SK-N-MC (cell line): ENCODE results near the gene TTI1.

Source experiments
- DNase-seq: peaks from one replicate; pipeline ENCODE4 v3.0.0-alpha.2; 2011; ENCODE audit warnings: low read depth, low spot score
- H3K27ac ChIP-seq: fragments of 200-600 bp; sonication (generic); 2 replicates; pipeline ENCODE4 v1.5.1; 2016; ENCODE audit warnings: mixed run types
- H3K36me3 ChIP-seq: fragments of 200-600 bp; sonication (generic); 2 replicates; pipeline ENCODE4 v1.6.1; 2017; ENCODE audit warnings: antibody characterized with exemption, low read length, mixed read lengths; ENCODE audit not compliant: insufficient read depth
- H3K4me3 ChIP-seq: fragments of 200-600 bp; sonication (generic); 2 replicates; pipeline ENCODE4 v1.5.1; 2016
- H3K9ac ChIP-seq: fragments of 200-600 bp; sonication (generic); 2 replicates; pipeline ENCODE4 v1.8.0; 2017; ENCODE audit warnings: mixed run types, mixed read lengths; ENCODE audit not compliant: insufficient read length
- H3K9me3 ChIP-seq: fragments of 200-600 bp; sonication (generic); 2 replicates; pipeline ENCODE4 v1.6.1; 2017; ENCODE audit warnings: low read depth, mild to moderate bottlenecking, antibody characterized with exemption, low read length, moderate library complexity, mixed read lengths
- EZH2 ChIP-seq: fragments of 200-600 bp; sonication (generic); IDR thresholded peaks from one replicate; pipeline ENCODE4 v1.6.1; 2017; ENCODE audit warnings: antibody characterized with exemption
- FOXP2 ChIP-seq: optimal IDR thresholded peaks from 2 replicates; pipeline ENCODE3; 2011; ENCODE audit warnings: mild to moderate bottlenecking, moderate library complexity; ENCODE audit not compliant: insufficient read depth; ENCODE audit errors: extremely low read length, control extremely low read depth
- POLR2AphosphoS5 ChIP-seq: IDR thresholded peaks from 2 replicates; pipeline ENCODE4 v1.6.1; 2012; ENCODE audit warnings: mild to moderate bottlenecking, low read depth, low read length, borderline replicate concordance

Gene TTI1

GRCh38 chr20:38057351-38057972 lies 24.2 kb upstream of the TTI1 start:
- no peak for DNase-seq
- TF ChIP-seq FOXP2 (no peak), POLR2AphosphoS5 (no peak), EZH2 (no peak)
- no peak overlapping the region for H3K4me3 ChIP-seq
- no peaks in the 10 kb centered on the region for H3K9me3 ChIP-seq
- no peak overlapping the region for H3K9ac ChIP-seq
- H3K36me3 ChIP-seq: peaks cover 73% of the 10 kb centered on the region
- no peak overlapping the region for H3K27ac ChIP-seq

GRCh38 chr20:38055848-38056247 lies 22.6 kb upstream of the TTI1 start:
- Histone ChIP-seq H3K9me3 (no peaks in the 10 kb centered on the region), H3K9ac (no peak overlapping the region), H3K27ac (no peak overlapping the region), H3K36me3 (peaks cover 72% of the 10 kb centered on the region), H3K4me3 (no peak overlapping the region)
- no peak for DNase-seq
- TF ChIP-seq POLR2AphosphoS5 (no peak), EZH2 (no peak), FOXP2 (no peak)

GRCh38 chr20:38055294-38055693 lies 22.0 kb upstream of the TTI1 start:
- H3K9ac ChIP-seq: no peak overlapping the region
- H3K9me3 ChIP-seq: no peaks in the 10 kb centered on the region
- H3K36me3 ChIP-seq: peaks cover 72% of the 10 kb centered on the region
- no peak for TF ChIP-seq FOXP2
- TF ChIP-seq EZH2: no peak
- no peak for TF ChIP-seq POLR2AphosphoS5
- H3K4me3 ChIP-seq: no peak overlapping the region
- no peak for DNase-seq
- 0 out of 2 replicates have a peak overlapping the region, but pooled peaks have one; percentile 39 for H3K27ac ChIP-seq

- 0 out of 2 replicates have a peak overlapping the region, but pooled peaks have one; percentile 39 for H3K27ac ChIP-seq
- H3K9me3 ChIP-seq: no peaks in the 10 kb centered on the region
- H3K4me3 ChIP-seq: no peak overlapping the region
- peaks cover 72% of the 10 kb centered on the region for H3K36me3 ChIP-seq
- TF ChIP-seq FOXP2 (no peak), POLR2AphosphoS5 (no peak), EZH2 (no peak)
- H3K9ac ChIP-seq: no peak overlapping the region
- DNase-seq: no peak
Observed at GRCh38 chr20:38054647-38055046, 21.4 kb upstream of the TTI1 start.

- TF ChIP-seq POLR2AphosphoS5 (no peak), FOXP2 (no peak), EZH2 (no peak)
- no peaks in the 10 kb centered on the region for H3K9me3 ChIP-seq
- H3K4me3 ChIP-seq: no peak overlapping the region
- H3K27ac ChIP-seq: no peak overlapping the region
- no peak for DNase-seq
- H3K9ac ChIP-seq: no peak overlapping the region
- peaks cover 70% of the 10 kb centered on the region for H3K36me3 ChIP-seq
Observed at GRCh38 chr20:38052870-38053269, 19.6 kb upstream of the TTI1 start.

GRCh38 chr20:38050686-38051085 lies 17.4 kb upstream of the TTI1 start:
- DNase-seq: no peak
- TF ChIP-seq FOXP2 (no peak), POLR2AphosphoS5 (no peak), EZH2 (no peak)
- no peak overlapping the region for H3K9ac ChIP-seq
- no peak overlapping the region for H3K4me3 ChIP-seq
- peaks cover 81% of the 10 kb centered on the region for H3K36me3 ChIP-seq
- no peaks in the 10 kb centered on the region for H3K9me3 ChIP-seq
- H3K27ac ChIP-seq: no peak overlapping the region

GRCh38 chr20:38049800-38050199 lies 16.5 kb upstream of the TTI1 start:
- no peak for DNase-seq
- Histone ChIP-seq H3K27ac (no peak overlapping the region), H3K4me3 (no peak overlapping the region), H3K9me3 (no peaks in the 10 kb centered on the region), H3K36me3 (peaks cover 80% of the 10 kb centered on the region), H3K9ac (no peak overlapping the region)
- TF ChIP-seq POLR2AphosphoS5 (no peak), EZH2 (no peak), FOXP2 (no peak)

GRCh38 chr20:38046572-38046971 lies 13.3 kb upstream of the TTI1 start:
- H3K27ac ChIP-seq: 0 out of 2 replicates have a peak overlapping the region, but pooled peaks have one; percentile 45
- TF ChIP-seq FOXP2: no peak
- no peak for TF ChIP-seq POLR2AphosphoS5
- TF ChIP-seq EZH2: no peak
- H3K36me3 ChIP-seq: peaks cover 90% of the 10 kb centered on the region

GRCh38 chr20:38044685-38045084 lies 11.4 kb upstream of the TTI1 start:
- no peak overlapping the region for H3K4me3 ChIP-seq
- peaks cover 90% of the 10 kb centered on the region for H3K36me3 ChIP-seq
- H3K9me3 ChIP-seq: no peaks in the 10 kb centered on the region
- H3K27ac ChIP-seq: 0 out of 2 replicates have a peak overlapping the region, but pooled peaks have one; percentile 8
- no peak for DNase-seq
- TF ChIP-seq EZH2 (no peak), POLR2AphosphoS5 (no peak), FOXP2 (no peak)
- no peak overlapping the region for H3K9ac ChIP-seq

More at GRCh38 chr20:38046572-38046971, 13.3 kb upstream of the TTI1 start:
- Histone ChIP-seq H3K9ac (no peak overlapping the region), H3K9me3 (no peaks in the 10 kb centered on the region), H3K4me3 (no peak overlapping the region)
- DNase-seq: no peak
